ENCODE measurements around the gene HBS1L. TPM values are rescaled to one million over a fixed set of nuclear protein-coding genes. Genes with fewer than 3 reads are reported as not detected.

The HBS1L gene
- total RNA-seq, 1 experiment from 2014 or later = 81.2 TPM

- H3K27me3 ChIP-seq (replicated peaks; ENCODE audit: control insufficient read depth, insufficient read depth, low read length) = no peaks in the 10 kb centered on the region
- no peaks in the 10 kb centered on the region for H3K9me3 ChIP-seq
- POLR2A ChIA-PET = no interaction called here
- TF ChIP-seq CTCF (IDR thresholded peaks at IDR 0.05; ENCODE audit: insufficient read depth in 1 of 2, low read depth in 1 of 2, low read length in 1 of 2, severe bottlenecking in 1 of 2, unreplicated experiment in 1 of 2) = no peak
- intact Hi-C loops (cut with micrococcal nuclease; ENCODE audit: unreplicated experiment) = no loop called here
- no TSS peak for BruUV-seq (replicated peaks)
- no peaks in the 10 kb centered on the region for H3K27me3 Mint-ChIP-seq (ENCODE audit: insufficient read depth, unreplicated experiment)
- H3K4me1 ChIP-seq = no peaks in the 10 kb centered on the region
- CTCF ChIA-PET = no interaction called here
- no peaks in the 10 kb centered on the region for H3K9me3 Mint-ChIP-seq (ENCODE audit: unreplicated experiment)
- H3K4me3 Mint-ChIP-seq (ENCODE audit: unreplicated experiment) = no peak overlapping the region
- H3K36me3 ChIP-seq (ENCODE audit: control insufficient read depth, insufficient read depth, low read length) = no peaks in the 10 kb centered on the region; the same call in 1 of the 2 replicates
- no peak overlapping the region for H3K4me3 ChIP-seq (ENCODE audit: low read depth, low read length)
- H3K4me1 Mint-ChIP-seq (ENCODE audit: low read depth, unreplicated experiment) = peaks cover 19% of the 10 kb centered on the region
- peaks cover 31% of the 10 kb centered on the region for H3K36me3 Mint-ChIP-seq (ENCODE audit: insufficient read depth, unreplicated experiment)
- DNase-seq = no peak
- H3K27ac Mint-ChIP-seq (ENCODE audit: unreplicated experiment) = no peak overlapping the region
Measured at GRCh38 chr6:135048915-135049314, 5.7 kb downstream of the HBS1L start.

- Mint-ChIP-seq H3K9me3 (ENCODE audit: unreplicated experiment) (no peaks in the 10 kb centered on the region), H3K4me1 (ENCODE audit: low read depth, unreplicated experiment) (peaks cover 7% of the 10 kb centered on the region), H3K27me3 (ENCODE audit: insufficient read depth, unreplicated experiment) (no peaks in the 10 kb centered on the region), H3K27ac (ENCODE audit: unreplicated experiment) (no peak overlapping the region), H3K4me3 (ENCODE audit: unreplicated experiment) (no peak overlapping the region), H3K36me3 (ENCODE audit: insufficient read depth, unreplicated experiment) (peaks cover 33% of the 10 kb centered on the region)
- intact Hi-C loops (cut with micrococcal nuclease; ENCODE audit: unreplicated experiment) = no loop called here
- DNase-seq = no peak
- Histone ChIP-seq H3K27me3 (replicated peaks; ENCODE audit: control insufficient read depth, insufficient read depth, low read length) (no peaks in the 10 kb centered on the region), H3K4me1 (no peaks in the 10 kb centered on the region), H3K36me3 (ENCODE audit: control insufficient read depth, insufficient read depth, low read length) (no peaks in the 10 kb centered on the region; the same call in 1 of the 2 replicates), H3K9me3 (no peaks in the 10 kb centered on the region), H3K4me3 (ENCODE audit: low read depth, low read length) (no peak overlapping the region)
- TF ChIP-seq CTCF (IDR thresholded peaks at IDR 0.05; ENCODE audit: insufficient read depth in 1 of 2, low read depth in 1 of 2, low read length in 1 of 2, severe bottlenecking in 1 of 2, unreplicated experiment in 1 of 2) = no peak
- POLR2A ChIA-PET = interaction anchor here (0.6 kb wide), 1 partner anchor 177 kb away, joined by 3 read pairs; no protein-coding TSS in a partner anchor
- no TSS peak for BruUV-seq (replicated peaks)
- CTCF ChIA-PET = no interaction called here
Measured at GRCh38 chr6:135047336-135047735, 7.3 kb downstream of the HBS1L start.

GRCh38 chr6:135046912-135047311, 7.7 kb downstream of the HBS1L start:
- Histone ChIP-seq H3K36me3 (ENCODE audit: control insufficient read depth, insufficient read depth, low read length) (no peaks in the 10 kb centered on the region; the same call in 1 of the 2 replicates), H3K4me3 (ENCODE audit: low read depth, low read length) (no peak overlapping the region), H3K4me1 (no peaks in the 10 kb centered on the region), H3K9me3 (no peaks in the 10 kb centered on the region), H3K27me3 (replicated peaks; ENCODE audit: control insufficient read depth, insufficient read depth, low read length) (no peaks in the 10 kb centered on the region)
- no peak overlapping the region for H3K4me3 Mint-ChIP-seq (ENCODE audit: unreplicated experiment)
- no peak for DNase-seq
- intact Hi-C loops (cut with micrococcal nuclease; ENCODE audit: unreplicated experiment) = no loop called here
- H3K27me3 Mint-ChIP-seq (ENCODE audit: insufficient read depth, unreplicated experiment) = no peaks in the 10 kb centered on the region
- H3K4me1 Mint-ChIP-seq (ENCODE audit: low read depth, unreplicated experiment) = peaks cover 6% of the 10 kb centered on the region
- CTCF ChIA-PET = no interaction called here
- no peak for TF ChIP-seq CTCF (IDR thresholded peaks at IDR 0.05; ENCODE audit: insufficient read depth in 1 of 2, low read depth in 1 of 2, low read length in 1 of 2, severe bottlenecking in 1 of 2, unreplicated experiment in 1 of 2)
- no TSS peak for BruUV-seq (replicated peaks)
- no peaks in the 10 kb centered on the region for H3K9me3 Mint-ChIP-seq (ENCODE audit: unreplicated experiment)
- H3K36me3 Mint-ChIP-seq (ENCODE audit: insufficient read depth, unreplicated experiment) = peaks cover 37% of the 10 kb centered on the region
- H3K27ac Mint-ChIP-seq (ENCODE audit: unreplicated experiment) = no peak overlapping the region
- POLR2A ChIA-PET = interaction anchor here (0.6 to 1.1 kb wide), 2 partner anchors 8 to 177 kb away, joined by 3 to 4 read pairs; partner anchors contain the start of gene HBS1L

All from Caco-2 (cell line).